ENCODE data around the gene ZCCHC2. TPM values are rescaled to one million over a fixed set of nuclear protein-coding genes. Genes with fewer than 3 reads are reported as not detected.

ZCCHC2 gene
- total and polyA plus RNA-seq, 9 of the 15 experiments (the other 6 are each of a cell fraction or from before 2014, with no cell fraction given): 1.0 to 9.2 (median 6.0) TPM

GRCh38 chr18:62610701-62611411 is 88.0 kb downstream of the ZCCHC2 start (continued):
- TF ChIP-seq ELK3 (CRISPR knock-in tag; IDR thresholded peaks at IDR 0.05): no peak
- no peak for TF ChIP-seq CHD4 (IDR thresholded peaks at IDR 0.05; ENCODE audit: insufficient read depth, insufficient replicate concordance, low read depth, low read length, poor library complexity, severe bottlenecking)
- no peak for TF ChIP-seq THRB (CRISPR knock-in tag; conservative IDR thresholded peaks at IDR 0.05)
- TF ChIP-seq RBM14 (IDR thresholded peaks at IDR 0.05; ENCODE audit: borderline replicate concordance, insufficient read depth, low read depth, low read length): no peak
- no peak for TF ChIP-seq SNAPC5 (CRISPR knock-in tag; IDR thresholded peaks at IDR 0.05)
- no peak for TF ChIP-seq NKRF (IDR thresholded peaks at IDR 0.05; ENCODE audit: borderline replicate concordance)
- no peak for TF ChIP-seq ZNF589 (CRISPR knock-in tag; IDR thresholded peaks at IDR 0.05; ENCODE audit: low read depth)
- TF ChIP-seq KDM1A (IDR thresholded peaks at IDR 0.05): no peak
- no peak for TF ChIP-seq CXXC5 (CRISPR knock-in tag; IDR thresholded peaks at IDR 0.05)
- no peak for TF ChIP-seq HOMEZ (CRISPR knock-in tag; IDR thresholded peaks at IDR 0.05)
- TF ChIP-seq KAT2B (IDR thresholded peaks at IDR 0.05; ENCODE audit: low read depth, low read length): no peak
- TF ChIP-seq RBM39 (optimal IDR thresholded peaks at IDR 0.05; ENCODE audit: low read depth, low read length): no peak
- TF ChIP-seq FOXP4 (CRISPR knock-in tag; IDR thresholded peaks at IDR 0.05; ENCODE audit: borderline replicate concordance): no peak
- no peak for TF ChIP-seq ZNF253 (CRISPR knock-in tag; conservative IDR thresholded peaks at IDR 0.05)
- no peak for TF ChIP-seq ZBTB8A (IDR thresholded peaks at IDR 0.05; ENCODE audit: partially characterized antibody)
- TF ChIP-seq ZNF280B (CRISPR knock-in tag; IDR thresholded peaks at IDR 0.05): no peak
- no peak for TF ChIP-seq IFI16 (CRISPR knock-in tag; IDR thresholded peaks at IDR 0.05)

All from K562 (cell line).